Stimulated activated CD4-positive, alpha-beta T cell treated with anti-CD3 and anti-CD28 coated beads, Interleukin-1b, Interleukin-23, amount 100 ng/mL, for 4 hours (primary cell): ENCODE results near the gene ZNF407.

ENCODE experiments used
- DNase-seq, 2 donors: peaks; one replicate each; pipeline ENCODE4 v3.0.0-alpha.2; 2020; ENCODE audit warnings: low read depth in 2 of 2

ZNF407 gene

DNA sequence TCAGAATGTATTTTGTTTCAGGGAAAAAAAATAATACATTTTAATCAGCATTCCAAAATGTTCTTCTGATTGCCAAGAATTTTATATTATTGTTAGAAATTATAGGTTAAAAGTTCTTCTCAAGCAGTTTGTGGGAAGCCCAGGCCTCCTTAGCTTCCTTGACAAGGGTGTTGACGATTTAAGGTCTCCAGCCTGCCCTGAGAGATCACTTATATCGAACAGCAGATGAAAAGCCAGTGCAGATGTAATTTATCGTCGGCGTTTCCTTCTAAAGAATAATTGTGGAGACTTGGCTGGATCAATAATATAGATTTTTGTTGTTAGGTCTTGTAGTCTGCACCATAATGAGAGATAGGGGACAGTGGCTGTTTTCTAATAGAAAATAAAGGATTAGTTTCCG, 280.6 kb downstream of the ZNF407 start:
- DNase-seq = no peak

- DNase-seq = no peak
These were observed 283.1 kb downstream of the ZNF407 start for GRCh38 chr18:74880706-74881278.

GRCh38 chr18:74892066-74892627, 294.5 kb downstream of the ZNF407 start:
- DNase-seq = no peak

GRCh38 chr18:74895686-74896085, 298.0 kb downstream of the ZNF407 start:
- no peak for DNase-seq

GRCh38 chr18:74896390-74896991, 298.8 kb downstream of the ZNF407 start:
- DNase-seq = peak; percentile 5 to 17

GRCh38 chr18:74897971-74898657, 300.4 kb downstream of the ZNF407 start:
- DNase-seq = no peak

DNA sequence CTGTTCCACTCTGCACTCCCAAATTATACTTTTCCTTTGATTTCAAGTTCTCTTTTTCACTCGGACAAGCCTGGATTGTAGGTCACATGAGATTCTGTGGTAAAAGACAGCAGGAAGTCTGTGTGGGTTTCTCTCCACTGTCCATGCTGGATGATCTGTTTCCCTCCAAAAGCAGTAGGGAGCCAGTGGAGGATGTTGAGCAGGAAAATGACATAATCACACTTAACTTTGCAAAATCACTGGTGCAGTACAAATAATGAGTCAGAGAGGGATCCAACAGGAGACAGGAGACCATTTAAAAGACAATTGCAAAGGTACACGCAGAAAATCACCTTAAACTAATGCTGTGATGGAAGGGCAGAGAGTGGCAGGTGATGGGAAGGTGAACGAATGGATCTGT, 301.3 kb downstream of the ZNF407 start:
- no peak for DNase-seq

DNA sequence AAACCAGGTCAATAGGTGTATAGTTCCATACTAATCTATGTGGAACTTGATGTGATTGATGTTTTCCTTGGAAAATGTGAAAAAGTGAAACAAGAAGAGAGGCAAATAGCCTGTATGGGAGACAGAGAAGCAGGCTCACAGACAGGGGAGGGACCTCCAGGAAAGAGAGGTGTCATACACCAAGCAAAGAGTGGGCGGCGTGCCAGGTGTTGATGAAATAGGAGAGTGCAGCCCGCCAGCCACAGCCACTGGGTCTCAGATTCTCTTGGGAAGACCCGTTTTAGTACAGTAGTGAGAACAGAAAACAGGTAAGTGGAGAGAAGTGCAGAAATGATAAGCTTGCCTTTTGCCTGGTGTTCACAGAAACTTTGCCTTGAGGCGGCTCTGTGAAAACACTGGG, 301.9 kb downstream of the ZNF407 start:
- DNase-seq = no peak

GRCh38 chr18:74901362-74902146, 303.9 kb downstream of the ZNF407 start:
- DNase-seq = no peak

- DNase-seq = no peak
These were observed 304.4 kb downstream of the ZNF407 start for GRCh38 chr18:74902147-74902455.

- DNase-seq = no peak
These were observed 307.6 kb downstream of the ZNF407 start for GRCh38 chr18:74905247-74905646.

DNA sequence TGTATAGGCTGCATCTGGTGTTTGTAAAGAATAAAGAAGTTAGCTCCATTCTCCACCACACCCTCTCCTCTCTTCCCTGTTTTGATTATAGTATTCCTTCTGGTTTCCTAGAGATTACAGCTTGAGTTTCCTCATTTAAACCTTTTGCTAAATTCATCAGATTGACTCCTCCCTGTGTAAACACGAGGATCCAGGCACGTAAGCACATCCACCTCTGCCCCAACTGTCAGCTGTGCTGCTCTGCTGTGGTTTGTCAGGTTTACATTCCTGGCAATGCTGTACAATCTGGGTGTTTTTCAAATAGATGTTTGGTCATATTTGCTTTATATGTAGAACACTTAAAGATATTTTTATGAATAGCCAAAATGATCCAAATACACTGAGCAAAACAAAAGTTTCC, 308.5 kb downstream of the ZNF407 start:
- no peak for DNase-seq

GRCh38 chr18:74914052-74914591, 316.5 kb downstream of the ZNF407 start:
- DNase-seq = no peak

GRCh38 chr18:74914648-74915047, 317.0 kb downstream of the ZNF407 start:
- no peak for DNase-seq

DNA sequence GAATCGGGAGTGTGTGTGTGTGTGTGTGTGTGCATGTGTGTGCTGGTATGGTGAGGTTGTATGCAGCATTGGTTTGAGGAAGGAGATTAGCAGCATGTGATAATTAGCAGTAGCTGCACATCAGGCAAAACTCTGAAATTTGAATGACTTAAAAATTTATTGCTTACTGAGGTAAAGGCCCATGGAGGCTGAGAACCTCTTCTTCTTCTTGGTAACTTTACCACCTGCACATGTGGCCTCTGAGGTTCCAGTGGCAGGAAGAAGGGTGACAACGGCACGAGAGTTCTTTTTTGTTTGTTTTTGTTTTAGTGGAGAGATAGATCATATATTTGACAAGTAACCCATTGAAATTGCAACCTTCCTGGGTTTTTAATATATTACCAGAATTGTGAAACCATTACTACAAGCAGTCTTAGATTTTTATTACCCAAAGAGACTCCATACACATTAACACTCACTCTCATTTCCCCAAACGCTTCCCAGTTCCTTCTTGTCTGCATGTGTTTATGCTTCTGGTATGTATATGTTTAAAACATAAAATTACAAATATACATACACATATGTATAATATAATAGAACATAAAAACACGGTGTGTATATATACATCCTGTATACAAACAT, 319.2 kb downstream of the ZNF407 start:
- DNase-seq = no peak

GRCh38 chr18:74918276-74918790, 320.7 kb downstream of the ZNF407 start:
- no peak for DNase-seq

DNA sequence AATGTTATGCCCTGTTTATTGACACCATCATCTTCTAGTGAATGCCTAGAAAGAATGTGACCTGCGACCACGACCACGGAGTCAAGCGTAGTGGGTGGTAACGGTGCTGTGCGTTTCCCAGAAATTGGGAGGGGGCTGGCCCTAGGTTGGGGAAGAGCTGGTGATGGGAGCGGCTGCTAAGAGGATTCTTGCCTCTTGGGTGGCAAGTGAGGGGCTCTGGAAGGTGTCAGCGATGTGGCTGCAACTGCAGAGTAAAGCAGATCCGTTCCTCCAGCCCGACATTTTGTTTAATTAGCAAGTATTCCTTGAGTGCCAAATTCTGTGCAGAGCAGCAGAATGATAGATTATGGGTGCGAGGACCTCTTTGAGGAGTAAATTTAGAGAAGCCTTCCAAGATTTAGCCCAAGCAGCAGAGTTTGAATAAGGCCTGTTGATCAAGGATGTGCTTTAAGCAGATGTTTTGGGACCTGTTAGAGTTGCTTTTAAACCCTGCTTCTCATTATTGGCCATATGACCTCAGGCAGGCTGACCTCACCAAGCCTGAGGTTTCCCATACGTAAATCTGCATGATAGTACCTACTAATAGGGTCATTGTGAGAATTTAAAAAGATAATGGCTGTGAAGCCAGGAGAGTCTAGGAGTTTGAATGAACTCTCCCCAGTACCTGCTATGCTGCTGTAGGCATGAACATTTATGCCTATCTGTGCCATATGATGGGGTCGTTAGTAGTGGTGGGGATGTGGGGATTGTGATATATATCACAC, 323.6 kb downstream of the ZNF407 start:
- no peak for DNase-seq

GRCh38 chr18:74926051-74926450, 328.4 kb downstream of the ZNF407 start:
- no peak for DNase-seq

DNA sequence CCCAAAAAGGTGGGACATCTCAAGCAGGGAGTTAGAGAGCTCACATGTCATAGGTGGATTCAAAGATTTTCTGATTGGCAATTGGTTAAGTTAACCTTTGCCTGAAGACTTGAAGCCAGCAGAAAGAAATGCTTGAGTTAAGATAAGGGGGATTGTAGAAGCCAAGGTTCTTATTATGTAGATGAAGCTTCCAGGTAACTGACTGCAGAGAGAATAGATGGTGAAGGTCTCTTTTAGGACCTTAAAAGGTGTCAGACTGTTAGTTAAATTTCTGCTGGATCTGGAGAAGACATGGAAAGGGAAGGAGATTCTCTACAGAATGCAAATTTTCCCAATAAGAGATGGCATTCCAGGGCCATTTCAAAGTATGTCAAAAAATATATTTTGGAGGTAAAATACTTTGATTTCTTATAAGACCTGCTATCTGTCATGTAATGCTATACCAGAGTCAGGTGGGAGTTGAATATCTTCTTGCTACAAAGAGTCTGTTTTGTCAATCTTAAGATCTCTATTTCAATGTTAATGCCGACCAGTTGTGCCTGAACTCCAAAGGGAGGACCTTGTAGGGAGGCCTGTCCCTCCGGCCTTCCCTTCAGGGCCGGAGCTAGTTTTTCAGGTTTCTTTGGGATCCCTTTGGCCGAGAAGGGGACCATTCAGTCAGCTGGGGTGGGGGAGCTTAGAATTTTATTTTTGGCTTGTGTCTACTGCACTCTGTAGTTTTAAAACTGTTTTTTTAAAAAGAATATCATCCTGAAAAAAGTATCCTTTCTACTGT, 330.7 kb downstream of the ZNF407 start:
- DNase-seq = no peak

- no peak for DNase-seq
These were observed 331.4 kb downstream of the ZNF407 start for GRCh38 chr18:74929110-74929509.
